CD1c-positive myeloid dendritic cell (primary cell): ENCODE results near the gene LRRC10B.

Experiments
- DNase-seq: peaks from one replicate; pipeline ENCODE4 v3.0.0-alpha.2; 2016; ENCODE audit errors: extremely low spot score

LRRC10B gene

GRCh38 chr11:61531044-61531443 lies 22.5 kb downstream of the LRRC10B start:
- DNase-seq: no peak

- peak; percentile 51 for DNase-seq
These were observed 23.8 kb downstream of the LRRC10B start for GRCh38 chr11:61532134-61533038.

GRCh38 chr11:61533039-61533375 lies 24.5 kb downstream of the LRRC10B start:
- DNase-seq: no peak

GRCh38 chr11:61533401-61533800 lies 24.9 kb downstream of the LRRC10B start:
- DNase-seq: no peak

- no peak for DNase-seq
These were observed 25.7 kb downstream of the LRRC10B start for GRCh38 chr11:61534025-61534932.

- no peak for DNase-seq
These were observed 26.6 kb downstream of the LRRC10B start for GRCh38 chr11:61534933-61535839.

- DNase-seq: no peak
These were observed 27.6 kb downstream of the LRRC10B start for GRCh38 chr11:61535998-61536675.

- no peak for DNase-seq
These were observed 28.2 kb downstream of the LRRC10B start for GRCh38 chr11:61536676-61537270.

GRCh38 chr11:61537326-61537725 lies 28.8 kb downstream of the LRRC10B start:
- DNase-seq: no peak

GRCh38 chr11:61538636-61538961 lies 30.1 kb downstream of the LRRC10B start:
- no peak for DNase-seq

- DNase-seq: no peak
These were observed 30.5 kb downstream of the LRRC10B start for GRCh38 chr11:61539006-61539405.

- DNase-seq: no peak
These were observed 31.3 kb downstream of the LRRC10B start for GRCh38 chr11:61539831-61540357.

GRCh38 chr11:61540528-61540927 lies 32.0 kb downstream of the LRRC10B start:
- no peak for DNase-seq

- peak; percentile 30 for DNase-seq
These were observed 33.0 kb downstream of the LRRC10B start for GRCh38 chr11:61541598-61541997.

GRCh38 chr11:61542024-61542461 lies 33.5 kb downstream of the LRRC10B start:
- no peak for DNase-seq

GRCh38 chr11:61542705-61543104 lies 34.2 kb downstream of the LRRC10B start:
- DNase-seq: no peak

- no peak for DNase-seq
These were observed 35.2 kb downstream of the LRRC10B start for GRCh38 chr11:61543606-61544306.

- no peak for DNase-seq
These were observed 35.9 kb downstream of the LRRC10B start for GRCh38 chr11:61544466-61544865.

- no peak for DNase-seq
These were observed 36.8 kb downstream of the LRRC10B start for GRCh38 chr11:61545341-61545740.

GRCh38 chr11:61545921-61546320 lies 37.4 kb downstream of the LRRC10B start:
- no peak for DNase-seq
